Fibroblast of lung (primary cell): ENCODE measurements around the gene TMCC1. TPM values are rescaled to one million over a fixed set of nuclear protein-coding genes. Genes with fewer than 3 reads are reported as not detected.
A peak's percentile ranks its signal among the peaks of the same experiment; 100 is the strongest.

Source experiments
- DNase-seq, 2 donors: peaks; one replicate each; pipeline versions ENCODE4 v3.0.0 to v3.0.0-alpha.2; 2010; ENCODE audit warnings: low read depth in 2 of 2
- H2AFZ ChIP-seq: 2 replicates; pipeline ENCODE4 v1.5.1; 2012; ENCODE audit warnings: low read length, control low read depth, inconsistent platforms
- H3K27ac ChIP-seq: 2 replicates; pipeline ENCODE4 v1.5.1; 2011; ENCODE audit warnings: low read length, control low read depth; ENCODE audit not compliant: insufficient read depth
- H3K27me3 ChIP-seq: 2 replicates; pipeline ENCODE4 v1.5.1; 2011; ENCODE audit warnings: mild to moderate bottlenecking, low read length; ENCODE audit not compliant: control insufficient read depth, insufficient read depth
- H3K36me3 ChIP-seq: 2 replicates; pipeline ENCODE4 v1.5.1; 2011; ENCODE audit warnings: low read length; ENCODE audit not compliant: control insufficient read depth, insufficient read depth
- H3K4me1 ChIP-seq: 2 replicates; pipeline ENCODE4 v1.5.1; 2011; ENCODE audit warnings: low read length; ENCODE audit not compliant: control insufficient read depth, insufficient read depth; ENCODE audit errors: extremely low read depth
- H3K4me2 ChIP-seq: 2 replicates; pipeline ENCODE4 v1.5.1; 2011; ENCODE audit warnings: low read length, control low read depth; ENCODE audit not compliant: insufficient read depth; ENCODE audit errors: extremely low read depth
- H3K4me3 ChIP-seq, 4 experiments: fragments of 200-600 bp in 1 of 4; sonication (generic) in 1 of 4; replicated peaks in 1 of 4; 2 replicates each; pipeline ENCODE4 v1.5.1; 2011 to 2016; ENCODE audit warnings: low read length in 4 of 4, low read depth in 3 of 4, mild to moderate bottlenecking in 3 of 4, control low read depth in 2 of 4, inconsistent platforms in 1 of 4, mixed read lengths in 1 of 4; ENCODE audit not compliant: insufficient read depth in 1 of 4; ENCODE audit errors: control extremely low read depth in 1 of 4
- H3K79me2 ChIP-seq: 2 replicates; pipeline ENCODE4 v1.5.1; 2012; ENCODE audit warnings: mild to moderate bottlenecking, low read length, inconsistent platforms; ENCODE audit not compliant: control insufficient read depth, insufficient read depth
- H3K9ac ChIP-seq: 2 replicates; pipeline ENCODE4 v1.5.1; 2011; ENCODE audit warnings: mild to moderate bottlenecking, low read length, control low read depth; ENCODE audit not compliant: insufficient read depth
- H3K9me3 ChIP-seq: 2 replicates; pipeline ENCODE4 v1.5.1; 2012; ENCODE audit warnings: low read depth, low read length; ENCODE audit not compliant: control insufficient read depth, insufficient read depth
- H4K20me1 ChIP-seq: 2 replicates; pipeline ENCODE4 v1.5.1; 2011; ENCODE audit warnings: low read length; ENCODE audit not compliant: control insufficient read depth, insufficient read depth; ENCODE audit errors: extremely low read depth
- CTCF ChIP-seq, 2 donors: IDR thresholded peaks in 1 of 2; conservative IDR thresholded peaks in 1 of 2; 1 replicate in 1 of 2; 2 replicates in 1 of 2; pipeline ENCODE4 v1.5.1; 2011 to 2012; ENCODE audit warnings: low read length in 2 of 2, control low read depth in 1 of 2, inconsistent platforms in 1 of 2, low read depth in 1 of 2, mild to moderate bottlenecking in 1 of 2
- EZH2 ChIP-seq: IDR thresholded peaks from 2 replicates; pipeline ENCODE4 v1.5.1; 2012; ENCODE audit warnings: low read length, control low read depth, mild to moderate bottlenecking; ENCODE audit errors: missing control alignments
- polyA plus RNA-seq, 2 donors: library from polyadenylated mRNA; depleted of rRNA in 1 of 2; stranded (reverse) in 1 of 2; unstranded in 1 of 2; fragments of >200 nt; gene quantifications; 2 replicates each; pipeline ENCODE4 v1.2.1, GENCODE V29; 2011 to 2012; ENCODE audit warnings: missing spikeins in 1 of 2
- total RNA-seq: library from RNA; depleted of rRNA; stranded (reverse); fragments of >200 nt; gene quantifications from 2 replicates; pipeline ENCODE4 v1.2.1, GENCODE V29; 2014

TMCC1 gene
- total and polyA plus RNA-seq, 2 donors (not counting 1 experiment from before 2014, with no cell fraction given), result 16.2 to 16.8 TPM

GRCh38 chr3:129829640-129830039, 63.9 kb downstream of the TMCC1 start:
- no peak for TF ChIP-seq EZH2
- peak; percentile 65 to 66 for TF ChIP-seq CTCF (conservative IDR thresholded peaks at IDR 0.05 in 1 of 2, IDR thresholded peaks at IDR 0.05 in 1 of 2; ENCODE audit: low read depth in 1 of 2, low read length in 2 of 2)
- Histone ChIP-seq H3K4me2 (peak overlapping the region; percentile 16), H3K9me3 (no peaks in the 10 kb centered on the region), H3K27ac (peak overlapping the region; percentile 51), H3K27me3 (no peaks in the 10 kb centered on the region), H3K4me3 (no peak overlapping the region), H3K4me1 (peaks cover 11% of the 10 kb centered on the region), H4K20me1 (no peaks in the 10 kb centered on the region), H3K36me3 (peaks cover 2% of the 10 kb centered on the region), H2AFZ (no peak overlapping the region), H3K9ac (no peak overlapping the region), H3K79me2 (no peaks in the 10 kb centered on the region)
- DNase-seq, result peak; percentile 93

- no peak for DNase-seq
- Histone ChIP-seq H3K4me3 (no peak overlapping the region), H3K36me3 (peaks cover 2% of the 10 kb centered on the region), H3K27ac (no peak overlapping the region), H3K4me2 (no peak overlapping the region), H3K27me3 (no peaks in the 10 kb centered on the region), H3K9ac (no peak overlapping the region), H4K20me1 (no peaks in the 10 kb centered on the region), H2AFZ (no peak overlapping the region), H3K9me3 (no peaks in the 10 kb centered on the region), H3K4me1 (peaks cover 11% of the 10 kb centered on the region), H3K79me2 (no peaks in the 10 kb centered on the region)
- TF ChIP-seq EZH2 (no peak), CTCF (conservative IDR thresholded peaks at IDR 0.05 in 1 of 2, IDR thresholded peaks at IDR 0.05 in 1 of 2; ENCODE audit: low read depth in 1 of 2, low read length in 2 of 2) (no peak)
Measured at GRCh38 chr3:129827765-129828164, 65.7 kb downstream of the TMCC1 start.

GRCh38 chr3:129824926-129825541, 68.5 kb downstream of the TMCC1 start:
- Histone ChIP-seq H3K4me3 (no peak overlapping the region), H3K9me3 (no peaks in the 10 kb centered on the region), H3K27ac (no peak overlapping the region), H3K4me1 (peaks cover 5% of the 10 kb centered on the region), H3K27me3 (no peaks in the 10 kb centered on the region), H3K79me2 (no peaks in the 10 kb centered on the region), H4K20me1 (no peaks in the 10 kb centered on the region), H3K9ac (no peak overlapping the region), H3K36me3 (peaks cover 2% of the 10 kb centered on the region), H3K4me2 (no peak overlapping the region), H2AFZ (no peak overlapping the region)
- DNase-seq, result peak; percentile 38 to 61
- TF ChIP-seq EZH2, result no peak
- peak; percentile 54 to 59 for TF ChIP-seq CTCF (conservative IDR thresholded peaks at IDR 0.05 in 1 of 2, IDR thresholded peaks at IDR 0.05 in 1 of 2; ENCODE audit: low read depth in 1 of 2, low read length in 2 of 2)
